WTC11 (cell line): Measurements from ENCODE around the gene COL9A1. TPM values are rescaled to one million over a fixed set of nuclear protein-coding genes. Genes with fewer than 3 reads are reported as not detected.

Source experiments
- ATAC-seq: fragments of 200-7000 bp; cut with Tn5 transposase; 2 replicates; pipeline ENCODE4 v1.10.0; 2021; ENCODE audit warnings: mild to moderate bottlenecking, moderate library complexity
- CTCF ChIA-PET: fragments of 300-600 bp; sonication (Branson Sonifier 250); formaldehyde crosslinking; loops from one replicate; lab custom pipeline; 2021; ENCODE audit warnings: antibody characterized with exemption; lab: Charles Lee
- POLR2A ChIA-PET: fragments of 350-600 bp; sonication (Branson Sonifier 250); formaldehyde crosslinking; loops from one replicate; lab custom pipeline; 2021; ENCODE audit warnings: antibody characterized with exemption; lab: Charles Lee
- DNase-seq: peaks from one replicate; pipeline ENCODE4 v3.0.0; 2021; ENCODE audit warnings: low spot score
- H3K27ac Mint-ChIP-seq: 2 replicates; pipeline ENCODE4 v1.8.0; 2021; ENCODE audit warnings: mixed read lengths
- H3K27me3 Mint-ChIP-seq: 2 replicates; pipeline ENCODE4 v1.8.0; 2021; ENCODE audit warnings: low read depth, mild to moderate bottlenecking, moderate library complexity, mixed read lengths
- H3K36me3 Mint-ChIP-seq: 2 replicates; pipeline ENCODE4 v1.8.0; 2021; ENCODE audit warnings: mixed read lengths
- H3K4me1 Mint-ChIP-seq: 2 replicates; pipeline ENCODE4 v1.8.0; 2022; ENCODE audit warnings: mixed read lengths
- H3K4me3 Mint-ChIP-seq: 2 replicates; pipeline ENCODE4 v1.8.0; 2021; ENCODE audit warnings: mild to moderate bottlenecking, moderate library complexity, mixed read lengths
- H3K9me3 Mint-ChIP-seq: 2 replicates; pipeline ENCODE4 v1.8.0; 2021; ENCODE audit warnings: mixed read lengths
- ARID4B ChIP-seq: sonication (generic); formaldehyde crosslinking; IDR thresholded peaks from 2 replicates; pipeline ENCODE4 v1.8.0; 2023; ENCODE audit warnings: missing genetic modification reagents, mild to moderate bottlenecking, borderline replicate concordance
- CDX4 ChIP-seq: fragments of 250-450 bp; sonication (Bioruptor Pico); IDR thresholded peaks from 2 replicates; pipeline ENCODE4 v1.9.0; 2021; ENCODE audit warnings: moderate library complexity, mild to moderate bottlenecking, inconsistent platforms, borderline replicate concordance
- CREB1 ChIP-seq: sonication (generic); formaldehyde crosslinking; IDR thresholded peaks from 2 replicates; pipeline ENCODE4 v1.8.0; 2023; ENCODE audit warnings: mild to moderate bottlenecking, missing genetic modification reagents
- CREM ChIP-seq: sonication (generic); formaldehyde crosslinking; IDR thresholded peaks from 2 replicates; pipeline ENCODE4 v1.8.1; 2022; ENCODE audit warnings: mild to moderate bottlenecking, missing genetic modification reagents, moderate library complexity
- E2F1 ChIP-seq: sonication (generic); formaldehyde crosslinking; IDR thresholded peaks from 2 replicates; pipeline ENCODE4 v1.8.0; 2022; ENCODE audit warnings: mild to moderate bottlenecking, missing genetic modification reagents
- ELF4 ChIP-seq: sonication (generic); formaldehyde crosslinking; IDR thresholded peaks from 2 replicates; pipeline ENCODE4 v1.8.1; 2022; ENCODE audit warnings: low read depth, mild to moderate bottlenecking, moderate library complexity, missing genetic modification reagents
- EMX1 ChIP-seq: fragments of 250-450 bp; sonication (Bioruptor Pico); IDR thresholded peaks from 2 replicates; pipeline ENCODE4 v1.8.0; 2021; ENCODE audit warnings: mild to moderate bottlenecking
- ESRRA ChIP-seq: sonication (generic); formaldehyde crosslinking; IDR thresholded peaks from 2 replicates; pipeline ENCODE4 v1.8.1; 2022; ENCODE audit warnings: mild to moderate bottlenecking, missing genetic modification reagents, borderline replicate concordance
- FOXK1 ChIP-seq: sonication (generic); formaldehyde crosslinking; IDR thresholded peaks from 2 replicates; pipeline ENCODE4 v1.8.0; 2022; ENCODE audit warnings: mild to moderate bottlenecking, moderate library complexity, missing genetic modification reagents
- FOXP1 ChIP-seq: sonication (generic); formaldehyde crosslinking; IDR thresholded peaks from 2 replicates; pipeline ENCODE4 v1.8.0; 2022; ENCODE audit warnings: missing genetic modification reagents, mild to moderate bottlenecking, moderate library complexity, borderline replicate concordance
- GRHL2 ChIP-seq: fragments of 250-450 bp; sonication (Bioruptor Pico); IDR thresholded peaks from 2 replicates; pipeline ENCODE4 v1.8.0; 2022; ENCODE audit warnings: mild to moderate bottlenecking, moderate library complexity; ENCODE audit not compliant: insufficient replicate concordance, severe bottlenecking
- IRF2 ChIP-seq: sonication (generic); formaldehyde crosslinking; IDR thresholded peaks from 2 replicates; pipeline ENCODE4 v1.8.0; 2022; ENCODE audit warnings: low read depth, missing genetic modification reagents, borderline replicate concordance
- OVOL2 ChIP-seq: fragments of 250-450 bp; sonication (Bioruptor Pico); IDR thresholded peaks from 2 replicates; pipeline ENCODE4 v1.9.0; 2021; ENCODE audit warnings: mild to moderate bottlenecking, borderline replicate concordance
- SMAD4 ChIP-seq: sonication (generic); formaldehyde crosslinking; IDR thresholded peaks from 2 replicates; pipeline ENCODE4 v1.8.0; 2022; ENCODE audit warnings: mild to moderate bottlenecking, missing genetic modification reagents
- TEAD1 ChIP-seq: sonication (generic); formaldehyde crosslinking; IDR thresholded peaks from 2 replicates; pipeline ENCODE4 v1.8.0; 2022; ENCODE audit warnings: mild to moderate bottlenecking, missing genetic modification reagents
- USF2 ChIP-seq: sonication (generic); formaldehyde crosslinking; IDR thresholded peaks from 2 replicates; pipeline ENCODE4 v1.8.1; 2023; ENCODE audit warnings: mild to moderate bottlenecking, missing genetic modification reagents, moderate library complexity
- ZNF263 ChIP-seq: sonication (generic); formaldehyde crosslinking; IDR thresholded peaks from 2 replicates; pipeline ENCODE4 v1.8.1; 2022; ENCODE audit warnings: low read depth, mild to moderate bottlenecking, moderate library complexity, missing genetic modification reagents
- ZNF317 ChIP-seq: sonication (generic); formaldehyde crosslinking; IDR thresholded peaks from 2 replicates; pipeline ENCODE4 v1.8.1; 2023; ENCODE audit warnings: low read depth, mild to moderate bottlenecking, moderate library complexity, missing genetic modification reagents, borderline replicate concordance
- ZNF532 ChIP-seq: fragments of 250-450 bp; sonication (Bioruptor Pico); IDR thresholded peaks from 2 replicates; pipeline ENCODE4 v1.9.0; 2021; ENCODE audit warnings: mild to moderate bottlenecking, borderline replicate concordance
- total RNA-seq: library from RNA; stranded (reverse); gene quantifications from 3 replicates; pipeline ENCODE4 v1.2.3, GENCODE V29; 2021
- TF ChIP-seq, protein P1 (sequence below): sonication (generic); formaldehyde crosslinking; IDR thresholded peaks from 2 replicates; pipeline ENCODE4 v1.8.1; 2022; ENCODE audit warnings: low read depth, missing genetic modification reagents, borderline replicate concordance
- TF ChIP-seq, protein P2 (sequence below): sonication (generic); formaldehyde crosslinking; IDR thresholded peaks from 2 replicates; pipeline ENCODE4 v1.8.1; 2023; ENCODE audit warnings: mild to moderate bottlenecking, missing genetic modification reagents

COL9A1 gene
- total RNA-seq, 1 experiment from 2014 or later, result 9.0 TPM

DNA sequence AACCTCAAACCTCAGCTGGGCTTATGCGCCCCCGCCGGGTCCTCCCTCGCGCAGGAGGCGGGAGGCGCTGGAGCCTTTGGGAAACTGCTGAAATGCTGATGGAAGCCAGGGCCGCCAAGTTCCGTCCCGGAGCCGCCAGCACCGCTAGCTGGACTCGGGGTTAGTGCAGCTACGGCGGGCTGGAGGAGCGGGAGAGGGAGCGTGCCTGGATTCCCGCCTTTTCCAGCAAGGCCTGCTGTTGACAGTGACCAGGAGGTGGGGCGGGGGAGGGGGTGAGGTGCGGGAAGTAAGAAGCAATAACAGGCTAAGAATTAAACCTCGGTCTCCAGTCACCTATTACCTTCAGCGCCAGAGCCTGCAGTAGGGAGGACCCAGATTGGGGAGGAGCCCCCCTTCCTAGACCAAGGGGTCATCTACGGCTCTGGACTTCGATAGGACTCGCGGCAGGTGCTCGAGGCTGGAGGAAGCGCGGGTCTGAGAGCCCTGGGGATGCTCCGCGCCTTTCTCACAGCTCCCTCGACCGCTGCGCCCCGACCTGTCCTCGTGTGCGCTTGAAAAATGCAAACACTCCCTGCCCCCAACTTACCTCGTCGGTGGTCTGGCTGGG lies 20.5 kb downstream of the COL9A1 start:
- peak; percentile 56 for ATAC-seq
- peak overlapping the region; percentile 78 for H3K4me3 Mint-ChIP-seq
- CTCF ChIA-PET, result interaction anchor here (0.6 to 5.5 kb wide), 9 partner anchors 10 to 1040 kb away, joined by 3 to 35 read pairs (median 5); no protein-coding TSS in a partner anchor
- no peaks in the 10 kb centered on the region for H3K9me3 Mint-ChIP-seq
- H3K4me1 Mint-ChIP-seq, result peaks cover 24% of the 10 kb centered on the region
- H3K36me3 Mint-ChIP-seq, result no peaks in the 10 kb centered on the region
- DNase-seq, result peak; percentile 61
- no peak overlapping the region for H3K27ac Mint-ChIP-seq
- peaks cover 58% of the 10 kb centered on the region for H3K27me3 Mint-ChIP-seq
- POLR2A ChIA-PET, result interaction anchor here (0.6 to 1.0 kb wide), 3 partner anchors 74 to 145 kb away, joined by 3 to 7 read pairs (median 4); partner anchors contain the start of gene FAM135A
- TF ChIP-seq ARID4B (no peak; the same call in 1 of the 2 replicates), ELF4 (CRISPR knock-in tag) (peak; percentile 32; the same call in 1 of the 2 replicates), ZNF317 (peak; percentile 61), ZNF532 (CRISPR knock-in tag) (no peak), FOXK1 (CRISPR knock-in tag) (peak; percentile 59; the same call in 1 of the 2 replicates), ZNF263 (CRISPR knock-in tag) (peak; percentile 80), TEAD1 (CRISPR knock-in tag) (peak; percentile 86), IRF2 (CRISPR knock-in tag) (0 out of 2 replicates have a peak, but pooled peaks have one; percentile 49), CDX4 (CRISPR knock-in tag) (no peak), GRHL2 (CRISPR knock-in tag) (no peak), CREB1 (CRISPR knock-in tag) (peak; percentile 89), OVOL2 (CRISPR knock-in tag) (no peak), CREM (CRISPR knock-in tag) (no peak), EMX1 (CRISPR knock-in tag) (no peak), FOXP1 (CRISPR knock-in tag) (peak; percentile 89; the same call in 1 of the 2 replicates), SMAD4 (0 out of 2 replicates have a peak, but pooled peaks have one; percentile 60), USF2 (no peak), E2F1 (CRISPR knock-in tag) (peak; percentile 88; the same call in 1 of the 2 replicates), ESRRA (CRISPR knock-in tag) (peak; percentile 71; the same call in 1 of the 2 replicates)
- TF ChIP-seq, protein P1, sequence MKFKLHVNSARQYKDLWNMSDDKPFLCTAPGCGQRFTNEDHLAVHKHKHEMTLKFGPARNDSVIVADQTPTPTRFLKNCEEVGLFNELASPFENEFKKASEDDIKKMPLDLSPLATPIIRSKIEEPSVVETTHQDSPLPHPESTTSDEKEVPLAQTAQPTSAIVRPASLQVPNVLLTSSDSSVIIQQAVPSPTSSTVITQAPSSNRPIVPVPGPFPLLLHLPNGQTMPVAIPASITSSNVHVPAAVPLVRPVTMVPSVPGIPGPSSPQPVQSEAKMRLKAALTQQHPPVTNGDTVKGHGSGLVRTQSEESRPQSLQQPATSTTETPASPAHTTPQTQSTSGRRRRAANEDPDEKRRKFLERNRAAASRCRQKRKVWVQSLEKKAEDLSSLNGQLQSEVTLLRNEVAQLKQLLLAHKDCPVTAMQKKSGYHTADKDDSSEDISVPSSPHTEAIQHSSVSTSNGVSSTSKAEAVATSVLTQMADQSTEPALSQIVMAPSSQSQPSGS (CRISPR knock-in tag), result 0 out of 2 replicates have a peak, but pooled peaks have one; percentile 41
- TF ChIP-seq, protein P2, sequence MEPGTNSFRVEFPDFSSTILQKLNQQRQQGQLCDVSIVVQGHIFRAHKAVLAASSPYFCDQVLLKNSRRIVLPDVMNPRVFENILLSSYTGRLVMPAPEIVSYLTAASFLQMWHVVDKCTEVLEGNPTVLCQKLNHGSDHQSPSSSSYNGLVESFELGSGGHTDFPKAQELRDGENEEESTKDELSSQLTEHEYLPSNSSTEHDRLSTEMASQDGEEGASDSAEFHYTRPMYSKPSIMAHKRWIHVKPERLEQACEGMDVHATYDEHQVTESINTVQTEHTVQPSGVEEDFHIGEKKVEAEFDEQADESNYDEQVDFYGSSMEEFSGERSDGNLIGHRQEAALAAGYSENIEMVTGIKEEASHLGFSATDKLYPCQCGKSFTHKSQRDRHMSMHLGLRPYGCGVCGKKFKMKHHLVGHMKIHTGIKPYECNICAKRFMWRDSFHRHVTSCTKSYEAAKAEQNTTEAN (CRISPR knock-in tag), result peak; percentile 93
